HEK293 (cell line): ENCODE data around the gene PROSER3.

Experiments used
- BCL11A ChIP-seq: fragments of 450-650 bp; formaldehyde crosslinking; IDR thresholded peaks from 2 replicates; pipeline ENCODE4 v1.5.1; 2016; ENCODE audit warnings: low read depth, missing biosample characterization, missing genetic modification characterization
- EGR2 ChIP-seq: fragments of 450-650 bp; formaldehyde crosslinking; IDR thresholded peaks from 2 replicates; pipeline ENCODE4 v1.5.1; 2016; ENCODE audit warnings: low read depth, missing biosample characterization, missing genetic modification characterization
- GLIS1 ChIP-seq: fragments of 450-650 bp; formaldehyde crosslinking; IDR thresholded peaks from 2 replicates; pipeline ENCODE4 v1.5.1; 2016; ENCODE audit warnings: missing biosample characterization, missing genetic modification characterization
- HOXD13 ChIP-seq: sonication (generic); formaldehyde crosslinking; IDR thresholded peaks from 2 replicates; pipeline ENCODE4 v1.8.0; 2022; ENCODE audit warnings: missing genetic modification reagents, borderline replicate concordance
- KLF1 ChIP-seq: fragments of 450-650 bp; formaldehyde crosslinking; IDR thresholded peaks from 2 replicates; pipeline ENCODE4 v1.5.1; 2016; ENCODE audit warnings: missing biosample characterization, missing genetic modification characterization
- KLF16 ChIP-seq: fragments of 450-650 bp; formaldehyde crosslinking; IDR thresholded peaks from 2 replicates; pipeline ENCODE4 v1.5.1; 2017; ENCODE audit warnings: missing biosample characterization, missing genetic modification characterization
- PATZ1 ChIP-seq: fragments of 450-650 bp; formaldehyde crosslinking; IDR thresholded peaks from 2 replicates; pipeline ENCODE4 v1.5.1; 2016; ENCODE audit warnings: missing biosample characterization, missing genetic modification characterization
- TCF7L2 ChIP-seq: IDR thresholded peaks from 2 replicates; pipeline ENCODE4 v1.6.1; 2011; ENCODE audit warnings: low read depth, mild to moderate bottlenecking, inconsistent platforms, low read length, moderate library complexity, borderline replicate concordance
- YY1 ChIP-seq: fragments of 450-650 bp; formaldehyde crosslinking; IDR thresholded peaks from 2 replicates; pipeline ENCODE4 v1.5.1; 2018; ENCODE audit warnings: missing biosample characterization, missing genetic modification characterization
- ZBTB10 ChIP-seq: fragments of 450-650 bp; formaldehyde crosslinking; IDR thresholded peaks from 2 replicates; pipeline ENCODE4 v1.5.1; 2016; ENCODE audit warnings: missing biosample characterization, missing genetic modification characterization
- ZIC2 ChIP-seq: fragments of 450-650 bp; formaldehyde crosslinking; IDR thresholded peaks from 2 replicates; pipeline ENCODE4 v1.5.1; 2016; ENCODE audit warnings: missing biosample characterization, missing genetic modification characterization
- ZNF114 ChIP-seq: fragments of 450-650 bp; formaldehyde crosslinking; IDR thresholded peaks from 2 replicates; pipeline ENCODE4 v1.5.0; 2017; ENCODE audit warnings: missing biosample characterization, missing genetic modification characterization
- ZNF132 ChIP-seq: fragments of 450-650 bp; formaldehyde crosslinking; IDR thresholded peaks from 2 replicates; pipeline ENCODE4 v1.5.1; 2017; ENCODE audit warnings: missing biosample characterization, missing genetic modification characterization, borderline replicate concordance
- ZNF138 ChIP-seq: fragments of 450-650 bp; formaldehyde crosslinking; IDR thresholded peaks from 2 replicates; pipeline ENCODE4 v1.5.1; 2016; ENCODE audit warnings: missing biosample characterization, missing genetic modification characterization, borderline replicate concordance
- ZNF155 ChIP-seq: fragments of 450-650 bp; formaldehyde crosslinking; IDR thresholded peaks from 2 replicates; pipeline ENCODE4 v1.5.1; 2016; ENCODE audit warnings: missing biosample characterization, missing genetic modification characterization
- ZNF16 ChIP-seq: fragments of 450-650 bp; formaldehyde crosslinking; IDR thresholded peaks from 2 replicates; pipeline ENCODE4 v1.5.1; 2016; ENCODE audit warnings: low read depth, missing biosample characterization, missing genetic modification characterization
- ZNF248 ChIP-seq: fragments of 450-650 bp; formaldehyde crosslinking; IDR thresholded peaks from 2 replicates; pipeline ENCODE4 v1.5.1; 2017; ENCODE audit warnings: missing biosample characterization, missing genetic modification characterization
- ZNF391 ChIP-seq: fragments of 450-650 bp; formaldehyde crosslinking; IDR thresholded peaks from 2 replicates; pipeline ENCODE4 v1.5.1; 2016; ENCODE audit warnings: low read depth, missing biosample characterization, missing genetic modification characterization, borderline replicate concordance
- ZNF518A ChIP-seq: fragments of 450-650 bp; formaldehyde crosslinking; conservative IDR thresholded peaks from 2 replicates; pipeline ENCODE4 v1.5.1; 2016; ENCODE audit warnings: low read depth, missing biosample characterization, missing genetic modification characterization
- ZNF530 ChIP-seq: fragments of 450-650 bp; formaldehyde crosslinking; IDR thresholded peaks from 2 replicates; pipeline ENCODE4 v1.5.1; 2016; ENCODE audit warnings: low read depth, missing biosample characterization, missing genetic modification characterization
- ZNF561 ChIP-seq: fragments of 450-650 bp; IDR thresholded peaks from 2 replicates; pipeline ENCODE4 v1.5.1; 2018; ENCODE audit warnings: missing biosample characterization, missing genetic modification characterization, borderline replicate concordance
- ZNF585B ChIP-seq: fragments of 450-650 bp; formaldehyde crosslinking; IDR thresholded peaks from 2 replicates; pipeline ENCODE4 v1.5.1; 2016; ENCODE audit warnings: missing biosample characterization, missing genetic modification characterization
- ZNF624 ChIP-seq: fragments of 450-650 bp; formaldehyde crosslinking; IDR thresholded peaks from 2 replicates; pipeline ENCODE4 v1.5.1; 2017; ENCODE audit warnings: missing biosample characterization, missing genetic modification characterization
- ZNF670 ChIP-seq: fragments of 450-650 bp; formaldehyde crosslinking; IDR thresholded peaks from 2 replicates; pipeline ENCODE4 v1.5.1; 2016; ENCODE audit warnings: missing biosample characterization, missing genetic modification characterization, low read depth
- ZNF777 ChIP-seq: fragments of 450-650 bp; formaldehyde crosslinking; IDR thresholded peaks from 2 replicates; pipeline ENCODE4 v1.5.1; 2017; ENCODE audit warnings: missing biosample characterization, missing genetic modification characterization, borderline replicate concordance
- TF ChIP-seq, protein P1 (sequence below): fragments of 450-650 bp; formaldehyde crosslinking; IDR thresholded peaks from 2 replicates; pipeline ENCODE4 v1.5.1; 2017; ENCODE audit warnings: missing biosample characterization, missing genetic modification characterization
- TF ChIP-seq, protein P2 (sequence below): fragments of 450-650 bp; formaldehyde crosslinking; IDR thresholded peaks from 2 replicates; pipeline ENCODE4 v1.5.1; 2016; ENCODE audit warnings: missing biosample characterization, missing genetic modification characterization

PROSER3 gene

GRCh38 chr19:35748106-35749020 is 9.6 kb upstream of the PROSER3 start, which contains the start of gene LIN37 (continued):
- TF ChIP-seq TCF7L2 = no peak
- TF ChIP-seq KLF16 (tag by site-specific recombination) = no peak; the same call in none of the 2 replicates
- TF ChIP-seq GLIS1 = peak; percentile 59; the same call in 1 of the 2 replicates
- TF ChIP-seq EGR2 (tag by site-specific recombination) = peak; percentile 57
- TF ChIP-seq ZNF132 = no peak
- no peak for TF ChIP-seq ZNF624
- TF ChIP-seq ZNF248 (tag by site-specific recombination) = no peak
- no peak for TF ChIP-seq ZNF670 (tag by site-specific recombination)
- peak; percentile 9; the same call in 1 of the 2 replicates for TF ChIP-seq YY1 (tag by site-specific recombination)
- TF ChIP-seq KLF1 (tag by site-specific recombination) = peak; percentile 84
- no peak; the same call in 1 of the 2 replicates for TF ChIP-seq ZNF155
- TF ChIP-seq ZNF561 (tag by site-specific recombination) = peak; percentile 79; the same call in 1 of the 2 replicates
- no peak for TF ChIP-seq ZNF585B (tag by site-specific recombination)
- TF ChIP-seq, protein P1, sequence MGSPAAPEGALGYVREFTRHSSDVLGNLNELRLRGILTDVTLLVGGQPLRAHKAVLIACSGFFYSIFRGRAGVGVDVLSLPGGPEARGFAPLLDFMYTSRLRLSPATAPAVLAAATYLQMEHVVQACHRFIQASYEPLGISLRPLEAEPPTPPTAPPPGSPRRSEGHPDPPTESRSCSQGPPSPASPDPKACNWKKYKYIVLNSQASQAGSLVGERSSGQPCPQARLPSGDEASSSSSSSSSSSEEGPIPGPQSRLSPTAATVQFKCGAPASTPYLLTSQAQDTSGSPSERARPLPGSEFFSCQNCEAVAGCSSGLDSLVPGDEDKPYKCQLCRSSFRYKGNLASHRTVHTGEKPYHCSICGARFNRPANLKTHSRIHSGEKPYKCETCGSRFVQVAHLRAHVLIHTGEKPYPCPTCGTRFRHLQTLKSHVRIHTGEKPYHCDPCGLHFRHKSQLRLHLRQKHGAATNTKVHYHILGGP (tag by site-specific recombination) = no peak
- TF ChIP-seq ZNF114 (tag by site-specific recombination) = no peak
- peak; percentile 35; the same call in 1 of the 2 replicates for TF ChIP-seq ZNF391 (tag by site-specific recombination)
- TF ChIP-seq PATZ1 (tag by site-specific recombination) = peak; percentile 74
- no peak for TF ChIP-seq ZIC2
- TF ChIP-seq, protein P2, sequence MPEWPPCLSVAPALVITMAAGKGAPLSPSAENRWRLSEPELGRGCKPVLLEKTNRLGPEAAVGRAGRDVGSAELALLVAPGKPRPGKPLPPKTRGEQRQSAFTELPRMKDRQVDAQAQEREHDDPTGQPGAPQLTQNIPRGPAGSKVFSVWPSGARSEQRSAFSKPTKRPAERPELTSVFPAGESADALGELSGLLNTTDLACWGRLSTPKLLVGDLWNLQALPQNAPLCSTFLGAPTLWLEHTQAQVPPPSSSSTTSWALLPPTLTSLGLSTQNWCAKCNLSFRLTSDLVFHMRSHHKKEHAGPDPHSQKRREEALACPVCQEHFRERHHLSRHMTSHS = no peak
- no peak for TF ChIP-seq ZNF138 (tag by site-specific recombination)
- TF ChIP-seq ZNF16 (tag by site-specific recombination) = no peak
- TF ChIP-seq ZNF530 = no peak
- peak; percentile 96 for TF ChIP-seq ZNF777
- peak; percentile 59; the same call in 1 of the 2 replicates for TF ChIP-seq ZNF518A (tag by site-specific recombination)
- peak; percentile 63 for TF ChIP-seq ZBTB10
- no peak for TF ChIP-seq HOXD13 (CRISPR knock-in tag)
- TF ChIP-seq BCL11A (tag by site-specific recombination) = peak; percentile 69
